KMS-11 (cell line): ENCODE data around the gene ABLIM2.

ENCODE experiments used
- H2AFZ ChIP-seq: fragments of 200-600 bp; sonication (generic); 2 replicates; pipeline ENCODE4 v1.6.1; 2016; ENCODE audit warnings: antibody characterized with exemption, mixed run types, low read depth
- H3K27ac ChIP-seq: fragments of 200-600 bp; sonication (generic); 2 replicates; pipeline ENCODE4 v1.6.1; 2016; ENCODE audit warnings: mild to moderate bottlenecking, mixed run types
- H3K27me3 ChIP-seq: fragments of 200-600 bp; sonication (generic); 2 replicates; pipeline ENCODE4 v1.6.1; 2017; ENCODE audit warnings: mild to moderate bottlenecking, low read depth, mixed run types, moderate library complexity; ENCODE audit not compliant: insufficient read depth
- H3K36me3 ChIP-seq: fragments of 200-600 bp; sonication (generic); 2 replicates; pipeline ENCODE4 v1.6.1; 2017; ENCODE audit warnings: mild to moderate bottlenecking, mixed run types; ENCODE audit not compliant: insufficient read depth
- H3K4me1 ChIP-seq: fragments of 200-600 bp; sonication (generic); 2 replicates; pipeline ENCODE4 v1.6.1; 2016; ENCODE audit warnings: mild to moderate bottlenecking, low read depth, mixed run types; ENCODE audit not compliant: poor library complexity, severe bottlenecking
- H3K4me2 ChIP-seq: fragments of 200-600 bp; sonication (generic); 2 replicates; pipeline ENCODE4 v1.7.0; 2016; ENCODE audit warnings: mild to moderate bottlenecking, mixed run types
- H3K4me3 ChIP-seq: fragments of 200-600 bp; sonication (generic); IDR thresholded peaks from 2 replicates; pipeline ENCODE4 v1.6.1; 2017; ENCODE audit warnings: low read depth, low read length, mixed read lengths; ENCODE audit not compliant: insufficient read depth
- H3K79me2 ChIP-seq: fragments of 200-600 bp; sonication (generic); 2 replicates; pipeline ENCODE4 v1.6.1; 2016; ENCODE audit warnings: low read depth, mixed run types; ENCODE audit not compliant: insufficient read depth
- H3K9ac ChIP-seq: fragments of 200-600 bp; sonication (generic); 2 replicates; pipeline ENCODE4 v1.6.1; 2016; ENCODE audit warnings: mild to moderate bottlenecking, mixed run types
- H4K20me1 ChIP-seq: fragments of 200-600 bp; sonication (generic); 2 replicates; pipeline ENCODE4 v1.6.1; 2016; ENCODE audit warnings: mild to moderate bottlenecking, mixed run types; ENCODE audit not compliant: insufficient read depth
- CTCF ChIP-seq: fragments of 200-600 bp; sonication (generic); conservative IDR thresholded peaks from 2 replicates; pipeline ENCODE4 v1.6.1; 2017; ENCODE audit warnings: low read depth, mild to moderate bottlenecking, antibody characterized with exemption, low read length, moderate library complexity, mixed read lengths

ABLIM2 gene

GRCh38 chr4:8179074-8179473 is 20.5 kb upstream of the ABLIM2 start:
- no peak for TF ChIP-seq CTCF
- Histone ChIP-seq H3K27ac (no peak overlapping the region), H3K4me2 (no peak overlapping the region), H3K79me2 (no peaks in the 10 kb centered on the region), H4K20me1 (no peaks in the 10 kb centered on the region), H3K4me1 (no peaks in the 10 kb centered on the region), H3K4me3 (no peak overlapping the region), H3K9ac (no peak overlapping the region), H3K27me3 (no peaks in the 10 kb centered on the region), H3K36me3 (no peaks in the 10 kb centered on the region), H2AFZ (no peak overlapping the region)

DNA sequence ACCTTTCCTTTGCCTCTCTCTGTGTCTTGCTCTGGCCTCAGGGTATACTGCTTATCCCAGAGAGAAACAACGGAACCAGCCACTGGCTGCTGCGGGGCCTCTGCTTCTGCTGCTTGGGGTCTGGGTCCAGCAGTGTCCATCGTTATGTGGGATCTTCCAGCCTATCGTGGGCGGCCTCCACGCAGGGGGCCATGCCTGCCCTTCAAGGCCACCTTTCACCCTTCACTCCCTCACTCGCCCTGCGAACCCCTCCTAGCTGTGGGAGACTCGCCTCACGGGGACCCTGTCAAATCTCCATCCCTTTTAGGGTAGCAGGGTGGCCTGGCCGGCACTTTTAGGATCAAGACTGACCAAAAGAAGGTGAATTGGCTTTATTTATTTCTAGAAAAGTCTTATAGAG is 19.3 kb upstream of the ABLIM2 start:
- Histone ChIP-seq H3K4me2 (no peak overlapping the region), H3K4me3 (no peak overlapping the region), H3K27ac (no peak overlapping the region), H3K27me3 (no peaks in the 10 kb centered on the region), H3K9ac (no peak overlapping the region), H3K79me2 (no peaks in the 10 kb centered on the region), H4K20me1 (no peaks in the 10 kb centered on the region), H3K4me1 (no peaks in the 10 kb centered on the region), H3K36me3 (no peaks in the 10 kb centered on the region), H2AFZ (no peak overlapping the region)
- TF ChIP-seq CTCF = no peak

DNA sequence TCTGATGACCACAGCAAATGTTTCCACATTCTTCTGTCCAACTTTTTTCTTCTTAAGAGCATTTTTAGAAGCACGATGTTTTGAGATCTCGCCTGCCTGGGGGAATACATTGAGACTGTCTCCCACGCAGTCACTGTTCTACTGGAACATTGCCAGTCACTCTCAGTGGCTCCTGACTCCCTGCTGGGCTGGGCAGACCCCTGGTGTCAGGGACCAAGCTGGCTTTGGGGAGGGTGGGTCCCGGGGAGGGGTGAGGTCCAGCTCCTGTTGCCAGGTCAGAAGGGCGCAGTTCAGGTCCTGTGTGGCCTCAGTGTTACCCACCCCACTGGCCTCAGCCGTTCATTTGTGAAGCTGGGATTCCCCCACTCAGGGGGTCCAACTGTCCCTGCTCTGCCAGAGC is 18.9 kb upstream of the ABLIM2 start:
- H3K4me3 ChIP-seq = no peak overlapping the region
- no peaks in the 10 kb centered on the region for H3K36me3 ChIP-seq
- no peaks in the 10 kb centered on the region for H3K4me1 ChIP-seq
- TF ChIP-seq CTCF = no peak
- H3K79me2 ChIP-seq = no peaks in the 10 kb centered on the region
- no peak overlapping the region for H3K27ac ChIP-seq
- H3K27me3 ChIP-seq = no peaks in the 10 kb centered on the region
- no peak overlapping the region for H3K4me2 ChIP-seq
- H3K9ac ChIP-seq = no peak overlapping the region
- H4K20me1 ChIP-seq = no peaks in the 10 kb centered on the region
- no peak overlapping the region for H2AFZ ChIP-seq

DNA sequence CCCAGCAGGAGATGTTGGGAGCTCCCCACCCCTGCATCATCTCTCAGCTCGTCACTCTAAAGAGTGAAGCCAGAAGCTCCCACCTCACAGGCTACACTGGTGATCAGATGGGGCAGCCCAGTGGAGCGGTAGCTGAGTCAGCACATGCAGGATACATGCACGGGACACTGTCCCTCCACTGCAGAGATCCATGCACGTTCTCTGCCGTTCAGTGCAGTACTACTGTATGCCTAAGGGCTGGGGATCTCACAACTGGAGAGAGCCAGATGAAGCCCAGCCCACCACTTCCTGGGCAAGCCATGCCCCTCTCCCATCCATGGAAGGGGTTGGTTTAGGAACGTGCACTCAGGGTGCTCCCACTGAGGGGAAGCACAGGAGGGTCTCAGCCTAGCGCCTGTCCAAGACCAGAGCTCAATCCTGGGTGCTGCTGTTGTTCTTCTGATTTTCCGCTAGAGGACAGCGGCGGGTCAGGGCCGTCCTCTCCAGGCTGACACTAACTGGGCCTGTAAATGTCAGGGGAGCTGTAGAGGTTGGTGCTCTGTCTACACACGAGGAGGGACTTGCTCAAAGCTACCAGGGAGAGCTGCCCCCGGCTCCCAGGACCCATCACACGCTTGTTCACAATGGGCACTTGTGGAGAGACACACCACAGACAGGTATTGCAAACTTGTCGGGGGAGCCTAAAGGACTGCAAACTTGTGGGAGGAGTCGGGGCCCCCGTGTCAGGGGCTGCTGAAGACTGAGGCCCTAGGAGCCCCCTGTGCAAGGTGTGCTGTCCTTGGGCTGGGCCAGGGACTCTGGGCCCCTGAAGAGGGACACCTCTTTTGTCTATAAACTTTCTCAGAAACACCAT is 18.2 kb upstream of the ABLIM2 start:
- no peak overlapping the region for H2AFZ ChIP-seq
- H3K4me1 ChIP-seq = no peaks in the 10 kb centered on the region
- H3K4me2 ChIP-seq = no peak overlapping the region
- H4K20me1 ChIP-seq = no peaks in the 10 kb centered on the region
- H3K36me3 ChIP-seq = no peaks in the 10 kb centered on the region
- H3K9ac ChIP-seq = no peak overlapping the region
- no peak for TF ChIP-seq CTCF
- H3K4me3 ChIP-seq = no peak overlapping the region
- no peaks in the 10 kb centered on the region for H3K27me3 ChIP-seq
- no peak overlapping the region for H3K27ac ChIP-seq
- H3K79me2 ChIP-seq = no peaks in the 10 kb centered on the region
